Activated T-helper 17 cell treated with anti-CD3 and anti-CD28 coated beads, Interleukin-2, amount 50 U/mL, for 72 hours (primary cell): ENCODE data around the gene FAM168A. TPM values are rescaled to one million over a fixed set of nuclear protein-coding genes. Genes with fewer than 3 reads are reported as not detected.
A peak's percentile ranks its signal among the peaks of the same experiment; 100 is the strongest.
"Not testable (repeated sequence)": the region's sequence is repeated elsewhere in the genome, so short reads cannot be mapped to it uniquely, and the experiment has no call there.

Experiments
- ATAC-seq: fragments of 150-1000 bp; cut with Tn5 transposase; replicated peaks from 2 replicates; pipeline ENCODE4 v1.10.0; 2021; ENCODE audit warnings: mild to moderate bottlenecking, moderate library complexity
- H3K27ac Mint-ChIP-seq: one replicate; pipeline ENCODE4 v1.8.0; 2022; ENCODE audit warnings: mixed read lengths
- H3K27me3 Mint-ChIP-seq: one replicate; pipeline ENCODE4 v1.8.0; 2022; ENCODE audit warnings: mixed read lengths
- H3K36me3 Mint-ChIP-seq: one replicate; pipeline ENCODE4 v1.8.0; 2022; ENCODE audit warnings: low read depth, mild to moderate bottlenecking, mixed read lengths
- H3K4me1 Mint-ChIP-seq: one replicate; pipeline ENCODE4 v1.8.0; 2022; ENCODE audit warnings: mixed read lengths
- H3K4me3 Mint-ChIP-seq: one replicate; pipeline ENCODE4 v1.8.0; 2022; ENCODE audit warnings: mild to moderate bottlenecking, mixed read lengths
- H3K9me3 Mint-ChIP-seq: one replicate; pipeline ENCODE4 v1.8.0; 2022; ENCODE audit warnings: mixed read lengths
- total RNA-seq, 2 donors: library from RNA; stranded (reverse); gene quantifications; one replicate each; pipeline ENCODE4 v1.2.3, GENCODE V29; 2022

FAM168A gene
- total RNA-seq, 2 donors from 2014 or later = 16.0 to 33.2 TPM

GRCh38 chr11:73436859-73437258, 161.1 kb downstream of the FAM168A start:
- not testable (repeated sequence) for H3K36me3 Mint-ChIP-seq, H3K27me3 Mint-ChIP-seq, ATAC-seq, H3K9me3 Mint-ChIP-seq, H3K27ac Mint-ChIP-seq, H3K4me3 Mint-ChIP-seq, H3K4me1 Mint-ChIP-seq

- H3K4me1 Mint-ChIP-seq = peaks cover 7% of the 10 kb centered on the region
- H3K9me3 Mint-ChIP-seq = no peaks in the 10 kb centered on the region
- H3K27ac Mint-ChIP-seq = no peak overlapping the region
- H3K36me3 Mint-ChIP-seq = no peaks in the 10 kb centered on the region
- no peak overlapping the region for H3K4me3 Mint-ChIP-seq
- no peaks in the 10 kb centered on the region for H3K27me3 Mint-ChIP-seq
- peak; percentile 54 for ATAC-seq
These were observed 166.5 kb downstream of the FAM168A start for GRCh38 chr11:73431396-73431795.

GRCh38 chr11:73430326-73430725, 167.6 kb downstream of the FAM168A start:
- Mint-ChIP-seq H3K9me3 (no peaks in the 10 kb centered on the region), H3K4me1 (peaks cover 7% of the 10 kb centered on the region), H3K4me3 (no peak overlapping the region), H3K36me3 (no peaks in the 10 kb centered on the region), H3K27ac (no peak overlapping the region), H3K27me3 (no peaks in the 10 kb centered on the region)
- no peak for ATAC-seq

GRCh38 chr11:73429121-73429750, 168.7 kb downstream of the FAM168A start:
- Mint-ChIP-seq H3K27me3 (no peaks in the 10 kb centered on the region), H3K4me3 (no peak overlapping the region), H3K36me3 (no peaks in the 10 kb centered on the region), H3K27ac (no peak overlapping the region), H3K4me1 (peaks cover 7% of the 10 kb centered on the region), H3K9me3 (no peaks in the 10 kb centered on the region)
- ATAC-seq = no peak

DNA sequence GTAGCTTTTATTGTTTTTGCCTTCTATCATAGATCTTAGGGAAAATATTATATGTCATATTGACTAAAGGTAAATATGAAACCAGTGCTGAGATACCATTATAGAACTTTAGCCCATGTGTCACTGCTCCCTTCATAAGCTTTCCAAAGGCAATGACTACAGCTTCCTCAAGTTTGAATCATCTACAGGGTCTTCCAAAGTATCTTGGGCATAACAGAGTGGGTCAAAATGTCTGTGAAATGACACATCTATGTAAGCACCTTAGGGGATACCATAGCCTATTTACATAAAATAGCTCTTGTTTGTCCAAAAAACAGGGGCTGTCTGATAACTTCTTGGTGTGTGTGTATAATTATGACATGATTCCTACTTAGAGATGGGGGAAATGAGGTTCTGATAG, 169.2 kb downstream of the FAM168A start:
- Mint-ChIP-seq H3K4me1 (peaks cover 7% of the 10 kb centered on the region), H3K9me3 (no peaks in the 10 kb centered on the region), H3K4me3 (no peak overlapping the region), H3K27ac (no peak overlapping the region), H3K36me3 (no peaks in the 10 kb centered on the region), H3K27me3 (no peaks in the 10 kb centered on the region)
- peak; percentile 14 for ATAC-seq

GRCh38 chr11:73428227-73428626, 169.7 kb downstream of the FAM168A start:
- Mint-ChIP-seq H3K36me3 (no peaks in the 10 kb centered on the region), H3K4me3 (no peak overlapping the region), H3K27ac (peak overlapping the region; percentile 55), H3K9me3 (no peaks in the 10 kb centered on the region), H3K4me1 (peaks cover 7% of the 10 kb centered on the region), H3K27me3 (no peaks in the 10 kb centered on the region)
- ATAC-seq = peak; percentile 74

- Mint-ChIP-seq H3K4me3 (no peak overlapping the region), H3K27me3 (no peaks in the 10 kb centered on the region), H3K27ac (no peak overlapping the region), H3K9me3 (no peaks in the 10 kb centered on the region), H3K36me3 (no peaks in the 10 kb centered on the region), H3K4me1 (peaks cover 7% of the 10 kb centered on the region)
- no peak for ATAC-seq
These were observed 171.6 kb downstream of the FAM168A start for GRCh38 chr11:73426219-73426850.

DNA sequence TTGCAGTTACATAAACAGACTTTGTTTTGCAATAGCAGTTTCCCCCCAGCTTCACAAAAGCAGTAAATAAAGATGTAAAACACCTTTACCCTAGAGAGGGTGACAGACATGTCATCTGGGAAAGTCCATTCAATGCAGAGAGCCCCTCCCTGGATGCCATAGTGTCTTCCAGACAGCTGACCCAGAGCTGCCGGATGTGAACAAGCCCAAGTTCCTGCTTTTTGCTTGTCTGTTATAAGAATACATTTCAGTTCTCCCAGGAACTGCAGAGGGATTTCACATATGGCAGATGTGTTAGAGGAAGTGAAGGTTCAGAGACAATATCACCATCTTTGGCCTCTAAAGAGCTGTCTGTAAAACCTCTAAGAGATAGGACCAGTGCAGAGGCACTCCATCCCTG, 172.8 kb downstream of the FAM168A start:
- no peak overlapping the region for H3K27ac Mint-ChIP-seq
- H3K36me3 Mint-ChIP-seq = peaks cover 7% of the 10 kb centered on the region
- no peaks in the 10 kb centered on the region for H3K9me3 Mint-ChIP-seq
- H3K4me3 Mint-ChIP-seq = no peak overlapping the region
- H3K27me3 Mint-ChIP-seq = no peaks in the 10 kb centered on the region
- no peak for ATAC-seq
- H3K4me1 Mint-ChIP-seq = peaks cover 7% of the 10 kb centered on the region

- H3K27ac Mint-ChIP-seq = no peak overlapping the region
- H3K4me3 Mint-ChIP-seq = no peak overlapping the region
- peaks cover 20% of the 10 kb centered on the region for H3K36me3 Mint-ChIP-seq
- H3K27me3 Mint-ChIP-seq = no peaks in the 10 kb centered on the region
- peaks cover 7% of the 10 kb centered on the region for H3K4me1 Mint-ChIP-seq
- H3K9me3 Mint-ChIP-seq = no peaks in the 10 kb centered on the region
- no peak for ATAC-seq
These were observed 174.4 kb downstream of the FAM168A start for GRCh38 chr11:73423506-73423905.

DNA sequence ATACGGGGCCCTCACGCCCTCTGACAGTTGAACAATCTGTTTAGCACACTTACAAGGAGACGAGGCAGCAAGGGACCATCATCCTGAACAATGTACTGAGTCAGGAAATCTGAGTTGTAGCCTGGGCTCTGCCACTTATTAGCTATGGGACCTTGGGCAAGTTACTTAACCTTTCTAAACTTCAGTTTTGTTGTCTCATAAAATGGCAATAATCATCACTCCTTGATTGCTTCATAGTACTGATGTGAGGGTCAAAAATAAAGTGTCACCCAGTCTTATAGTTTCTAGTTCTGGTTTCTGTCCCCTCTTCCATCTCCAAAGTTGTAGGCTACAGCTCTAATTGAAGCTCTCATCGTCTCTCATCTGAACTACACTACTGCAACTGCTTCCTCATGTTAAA, 175.0 kb downstream of the FAM168A start:
- Mint-ChIP-seq H3K27me3 (no peaks in the 10 kb centered on the region), H3K4me1 (peaks cover 1% of the 10 kb centered on the region), H3K36me3 (peaks cover 26% of the 10 kb centered on the region), H3K27ac (no peak overlapping the region), H3K9me3 (no peaks in the 10 kb centered on the region), H3K4me3 (no peak overlapping the region)
- ATAC-seq = no peak

- no peak overlapping the region for H3K4me3 Mint-ChIP-seq
- no peaks in the 10 kb centered on the region for H3K27me3 Mint-ChIP-seq
- H3K9me3 Mint-ChIP-seq = no peaks in the 10 kb centered on the region
- no peaks in the 10 kb centered on the region for H3K4me1 Mint-ChIP-seq
- H3K27ac Mint-ChIP-seq = no peak overlapping the region
- peaks cover 30% of the 10 kb centered on the region for H3K36me3 Mint-ChIP-seq
- no peak for ATAC-seq
These were observed 177.8 kb downstream of the FAM168A start for GRCh38 chr11:73420136-73420535.

DNA sequence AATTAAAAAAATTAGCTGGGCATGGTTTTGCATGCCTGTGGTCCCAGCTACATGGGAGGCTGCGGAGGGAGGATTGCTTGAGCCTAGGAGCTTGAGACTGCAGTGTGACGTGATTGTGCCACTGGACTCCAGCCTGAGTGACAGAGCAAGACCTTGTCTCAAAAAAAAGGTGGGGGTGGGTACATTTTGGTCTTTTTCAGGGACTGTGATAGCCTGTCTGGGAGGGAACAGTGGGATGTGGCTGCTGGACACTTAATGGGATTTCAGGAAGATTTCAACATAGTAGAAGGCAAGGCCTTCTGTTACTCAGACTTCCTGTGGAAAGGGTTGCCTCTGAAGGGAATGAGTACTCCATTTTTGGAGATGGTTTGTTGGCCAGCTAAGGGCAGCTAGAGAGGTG, 181.1 kb downstream of the FAM168A start:
- ATAC-seq = no peak
- peaks cover 30% of the 10 kb centered on the region for H3K36me3 Mint-ChIP-seq
- H3K27ac Mint-ChIP-seq = no peak overlapping the region

DNA sequence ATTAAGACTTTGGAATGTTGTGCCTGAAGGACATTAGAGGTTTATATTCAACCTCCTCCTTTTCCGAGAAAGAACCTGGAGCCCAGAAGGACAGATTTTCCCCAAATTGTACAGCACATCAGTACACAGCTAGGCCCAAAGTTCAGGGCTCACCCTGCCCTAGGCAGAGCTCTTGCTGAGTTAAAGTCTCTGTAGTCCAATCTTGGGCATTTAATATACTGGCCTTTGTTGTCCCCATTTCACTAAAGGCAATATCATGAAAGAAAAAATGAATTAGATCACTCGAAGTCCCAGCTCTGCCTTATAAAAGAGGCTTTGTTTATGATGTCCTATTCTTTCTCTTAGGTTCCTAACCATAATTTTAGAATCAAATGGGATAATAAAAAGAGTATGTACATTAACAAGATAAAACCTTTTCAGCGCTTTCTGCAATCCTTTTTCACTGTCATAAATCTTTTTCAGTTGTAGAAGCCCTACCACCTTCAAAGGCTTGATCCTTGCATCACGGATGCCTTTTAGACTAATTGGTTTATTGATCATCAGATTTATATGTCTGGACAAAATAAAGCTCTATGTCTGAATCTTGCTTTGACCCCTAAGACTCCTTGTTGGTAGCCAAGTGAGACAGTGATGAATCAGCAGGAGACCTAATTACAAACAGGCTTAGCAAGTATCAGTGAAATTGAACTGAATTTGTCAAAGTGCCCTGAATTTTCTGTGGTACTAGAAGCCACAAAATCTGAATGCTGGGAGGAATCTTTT, 181.9 kb downstream of the FAM168A start:
- Mint-ChIP-seq H3K4me3 (no peak overlapping the region), H3K9me3 (no peaks in the 10 kb centered on the region), H3K36me3 (peaks cover 30% of the 10 kb centered on the region), H3K27me3 (no peaks in the 10 kb centered on the region), H3K27ac (no peak overlapping the region), H3K4me1 (no peaks in the 10 kb centered on the region)
- no peak for ATAC-seq

More for the DNA sequence above, 181.1 kb downstream of the FAM168A start:
- no peaks in the 10 kb centered on the region for H3K4me1 Mint-ChIP-seq
- H3K27me3 Mint-ChIP-seq = no peaks in the 10 kb centered on the region
- H3K9me3 Mint-ChIP-seq = no peaks in the 10 kb centered on the region
- H3K4me3 Mint-ChIP-seq = no peak overlapping the region

DNA sequence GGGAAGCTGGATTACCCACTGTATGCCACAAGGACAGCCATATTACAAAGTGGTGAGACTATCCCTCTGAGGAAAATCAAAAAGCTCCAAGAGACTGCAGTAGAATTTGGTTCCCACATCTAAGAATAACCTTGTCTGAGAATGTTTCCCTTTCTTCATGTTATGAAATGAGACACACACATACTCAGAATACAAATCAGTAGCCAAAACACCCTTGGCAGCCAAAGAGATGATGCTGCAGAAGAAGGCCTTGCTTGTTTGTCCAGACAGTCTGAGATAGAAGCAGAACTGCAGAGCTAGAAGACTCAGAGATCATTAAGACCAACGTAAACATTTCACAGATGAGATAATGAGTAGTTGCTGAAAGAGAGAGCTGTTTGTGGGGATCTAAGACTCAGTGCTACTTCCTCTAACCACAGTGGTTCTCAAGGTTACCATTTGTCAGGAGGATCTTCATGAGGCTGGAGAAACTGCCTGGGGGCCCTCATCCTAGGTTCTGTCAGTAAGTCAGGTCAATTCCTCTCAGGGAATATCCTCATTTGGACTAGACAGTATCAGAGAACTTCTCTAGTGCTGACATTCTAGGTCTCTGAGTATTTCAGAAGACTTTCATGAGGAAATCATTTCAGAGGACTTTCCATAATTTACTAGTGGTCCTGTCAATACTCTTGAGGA, 182.8 kb downstream of the FAM168A start:
- Mint-ChIP-seq H3K27ac (no peak overlapping the region), H3K4me3 (no peak overlapping the region), H3K27me3 (no peaks in the 10 kb centered on the region), H3K36me3 (peaks cover 33% of the 10 kb centered on the region), H3K4me1 (no peaks in the 10 kb centered on the region), H3K9me3 (no peaks in the 10 kb centered on the region)
- peak; percentile 38 for ATAC-seq
